HCT116 (cell line): ENCODE data around the gene ASGR1. TPM values are rescaled to one million over a fixed set of nuclear protein-coding genes. Genes with fewer than 3 reads are reported as not detected.

Source experiments
- ATAC-seq: fragments of 200-7000 bp; cut with Tn5 transposase; 2 replicates; pipeline ENCODE4 v1.9.1; 2020; ENCODE audit warnings: mild to moderate bottlenecking, moderate library complexity
- BruUV-seq: library from RNA; stranded (reverse); fragments of 400-500 nt; replicated peaks from 2 replicates; lab custom pipeline; 2021; lab: Mats Ljungman, UMichigan
- CTCF ChIA-PET: fragments of 300-600 bp; sonication (Branson Sonifier 250); formaldehyde crosslinking; loops from one replicate; lab custom pipeline; 2021; ENCODE audit warnings: antibody characterized with exemption; lab: Charles Lee
- POLR2A ChIA-PET: fragments of 300-600, 350-600 bp; sonication (Branson Sonifier 250); formaldehyde crosslinking; loops from one replicate; lab custom pipeline; 2021; ENCODE audit warnings: antibody characterized with exemption; lab: Charles Lee
- RAD21 ChIA-PET, 2 experiments: fragments of 300-600 bp; sonication (Branson Sonifier 250); formaldehyde crosslinking; loops; one replicate each; lab custom pipeline; 2023; ENCODE audit warnings: low total read pairs in 2 of 2; ENCODE audit not compliant: uncharacterized antibody in 2 of 2, unreplicated experiment in 2 of 2, low non-redundant PET in 1 of 2; lab: Charles Lee
- DNase-seq: peaks from one replicate; pipeline ENCODE4 v3.0.0-alpha.2; 2010; ENCODE audit warnings: low read depth, low spot score
- H2AFZ ChIP-seq: fragments of 200-600 bp; shearing (Covaris generic), sonication (generic); 2 replicates; pipeline ENCODE4 v1.6.1; 2017; ENCODE audit warnings: low read depth, mixed run types, mixed read lengths, antibody characterized with exemption, low read length; ENCODE audit not compliant: poor library complexity, severe bottlenecking
- H3K27ac ChIP-seq: 2 replicates; pipeline ENCODE4 v1.5.1; 2012; ENCODE audit warnings: low read depth, low read length
- H3K27me3 ChIP-seq: fragments of 200-600 bp; sonication (generic); 2 replicates; pipeline ENCODE4 v1.6.1; 2016; ENCODE audit warnings: mixed run types, low read length, mixed read lengths; ENCODE audit not compliant: insufficient read depth
- H3K36me3 ChIP-seq, 2 experiments: fragments of 200-500 bp in 1 of 2; fragments of 200-600 bp in 1 of 2; sonication (Bioruptor generic) in 1 of 2; sonication (generic) in 1 of 2; 2 replicates each; pipeline versions ENCODE4 v1.5.1 to v1.6.1; 2014 to 2016; ENCODE audit warnings: low read length in 2 of 2, inconsistent platforms in 1 of 2, mixed read lengths in 1 of 2, mixed run types in 1 of 2; ENCODE audit not compliant: insufficient read depth in 2 of 2, control insufficient read depth in 1 of 2
- H3K4me1 ChIP-seq, 2 experiments: fragments of 200-600 bp in 1 of 2; sonication (generic) in 1 of 2; 2 replicates each; pipeline versions ENCODE4 v1.5.1 to v1.6.1; 2012 to 2017; ENCODE audit warnings: low read length in 2 of 2, inconsistent platforms in 1 of 2, mild to moderate bottlenecking in 1 of 2, mixed read lengths in 1 of 2, mixed run types in 1 of 2, moderate library complexity in 1 of 2; ENCODE audit not compliant: insufficient read depth in 2 of 2, control insufficient read depth in 1 of 2
- H3K4me2 ChIP-seq: fragments of 200-600 bp; sonication (generic); 2 replicates; pipeline ENCODE4 v1.6.1; 2017; ENCODE audit warnings: mixed run types, low read length, mixed read lengths
- H3K4me3 ChIP-seq, 2 experiments: fragments of 200-600 bp in 1 of 2; sonication (generic) in 1 of 2; replicated peaks in 1 of 2; 2 replicates each; pipeline ENCODE4 v1.5.1; 2011 to 2016; ENCODE audit warnings: low read length in 2 of 2, control low read depth in 1 of 2, low read depth in 1 of 2, mild to moderate bottlenecking in 1 of 2, mixed read lengths in 1 of 2, mixed run types in 1 of 2
- H3K79me2 ChIP-seq: fragments of 200-600 bp; sonication (generic); 2 replicates; pipeline ENCODE4 v1.6.1; 2017; ENCODE audit warnings: mild to moderate bottlenecking, mixed run types, low read length, moderate library complexity, mixed read lengths; ENCODE audit not compliant: insufficient read depth
- H3K9ac ChIP-seq: fragments of 200-600 bp; sonication (generic); 2 replicates; pipeline ENCODE4 v1.6.1; 2016; ENCODE audit warnings: low read length, mixed read lengths
- H3K9me2 ChIP-seq: fragments of 200-600 bp; sonication (generic), shearing (Covaris generic); 2 replicates; pipeline ENCODE4 v1.6.1; 2017; ENCODE audit warnings: mixed run types, mild to moderate bottlenecking, moderate library complexity; ENCODE audit not compliant: insufficient read depth
- H3K9me3 ChIP-seq, 2 experiments: fragments of 200-500 bp in 1 of 2; fragments of 200-600 bp in 1 of 2; sonication (Bioruptor generic) in 1 of 2; sonication (generic) in 1 of 2; 2 replicates each; pipeline ENCODE4 v1.6.1; 2014 to 2017; ENCODE audit warnings: low read length in 2 of 2, mixed read lengths in 2 of 2, inconsistent platforms in 1 of 2, low read depth in 1 of 2, mild to moderate bottlenecking in 1 of 2, mixed run types in 1 of 2, moderate library complexity in 1 of 2; ENCODE audit not compliant: control insufficient read depth in 1 of 2, insufficient read depth in 1 of 2
- H4K20me1 ChIP-seq: fragments of 200-600 bp; sonication (generic), shearing (Covaris generic); 2 replicates; pipeline ENCODE4 v1.6.1; 2017; ENCODE audit warnings: mixed run types, mild to moderate bottlenecking, moderate library complexity; ENCODE audit not compliant: insufficient read depth
- CBX3 ChIP-seq: IDR thresholded peaks from 2 replicates; pipeline ENCODE4 v1.6.1; 2012; ENCODE audit warnings: low read depth
- CEBPB ChIP-seq: IDR thresholded peaks from 2 replicates; pipeline ENCODE4 v1.6.1; 2012; ENCODE audit warnings: low read depth
- CTCF ChIP-seq, 3 experiments: fragments of 200-600 bp in 1 of 3; sonication (generic) in 1 of 3; IDR thresholded peaks in 2 of 3; conservative IDR thresholded peaks in 1 of 3; 2 replicates each; pipeline ENCODE4 v1.5.1; 2012 to 2017; ENCODE audit warnings: low read depth in 2 of 3, low read length in 2 of 3, antibody characterized with exemption in 1 of 3, borderline replicate concordance in 1 of 3, control low read depth in 1 of 3, mild to moderate bottlenecking in 1 of 3, mixed read lengths in 1 of 3, mixed run types in 1 of 3, moderate library complexity in 1 of 3; ENCODE audit not compliant: insufficient read depth in 1 of 3
- EGR1 ChIP-seq: IDR thresholded peaks from 2 replicates; pipeline ENCODE4 v1.6.1; 2012; ENCODE audit warnings: low read depth
- EZH2 ChIP-seq: fragments of 200-600 bp; sonication (generic); IDR thresholded peaks from 2 replicates; pipeline ENCODE4 v1.6.1; 2017; ENCODE audit warnings: antibody characterized with exemption, mixed run types
- EZH2phosphoT487 ChIP-seq: fragments of 200-600 bp; IDR thresholded peaks from 2 replicates; pipeline ENCODE4 v1.6.1; 2018; ENCODE audit warnings: antibody characterized with exemption, borderline replicate concordance
- JUND ChIP-seq: IDR thresholded peaks from 2 replicates; pipeline ENCODE4 v1.6.1; 2012
- POLR2A ChIP-seq: IDR thresholded peaks from 2 replicates; pipeline ENCODE4 v1.7.0; 2011; ENCODE audit warnings: borderline replicate concordance; ENCODE audit not compliant: insufficient read depth, insufficient read length; ENCODE audit errors: extremely low read depth
- POLR2AphosphoS5 ChIP-seq: IDR thresholded peaks from 2 replicates; pipeline ENCODE4 v1.6.1; 2011; ENCODE audit warnings: mild to moderate bottlenecking, low read depth, low read length, moderate library complexity
- RAD21 ChIP-seq: IDR thresholded peaks from 2 replicates; pipeline ENCODE4 v1.6.1; 2012; ENCODE audit warnings: low read depth, mild to moderate bottlenecking
- SIN3A ChIP-seq: IDR thresholded peaks from 2 replicates; pipeline ENCODE4 v1.6.1; 2012; ENCODE audit warnings: low read depth
- SRF ChIP-seq: IDR thresholded peaks from 2 replicates; pipeline ENCODE4 v1.6.1; 2012; ENCODE audit warnings: low read depth
- ZBTB33 ChIP-seq: IDR thresholded peaks from 2 replicates; pipeline ENCODE4 v1.6.1; 2011; ENCODE audit warnings: mild to moderate bottlenecking, low read length, moderate library complexity; ENCODE audit not compliant: insufficient replicate concordance; ENCODE audit errors: extremely low read depth
- intact Hi-C: fragments of 100-400 bp; cut with micrococcal nuclease; formaldehyde crosslinking; loops from 2 replicates; pipeline ENCODE4 v1.10.0; 2022
- total RNA-seq: library from RNA; stranded (reverse); gene quantifications from one replicate; pipeline ENCODE4 v1.2.1, GENCODE V29; 2021; ENCODE audit not compliant: unreplicated experiment

The ASGR1 gene
- total RNA-seq, 1 experiment from 2014 or later: 1.2 TPM

GRCh38 chr17:7147772-7148171 lies 31.4 kb downstream of the ASGR1 start:
- Histone ChIP-seq H3K4me2 (no peak overlapping the region), H3K9me2 (no peaks in the 10 kb centered on the region), H3K27ac (no peak overlapping the region), H3K4me1 (no peaks in the 10 kb centered on the region), H3K9me3 (no peaks in the 10 kb centered on the region), H3K36me3 (no peaks in the 10 kb centered on the region), H2AFZ (no peak overlapping the region), H4K20me1 (no peaks in the 10 kb centered on the region), H3K4me3 (no peak overlapping the region), H3K79me2 (no peaks in the 10 kb centered on the region), H3K27me3 (no peaks in the 10 kb centered on the region), H3K9ac (no peak overlapping the region)
- ChIA-PET POLR2A (no interaction called here), CTCF (interaction anchor here (0.9 to 1.3 kb wide), 2 partner anchors 11 to 95 kb away, joined by 3 read pairs; no protein-coding TSS in a partner anchor), RAD21 (no interaction called here)
- TF ChIP-seq CTCF (IDR thresholded peaks at IDR 0.05 in 2 of 3, conservative IDR thresholded peaks at IDR 0.05 in 1 of 3; ENCODE audit: borderline replicate concordance in 1 of 3, insufficient read depth in 1 of 3, low read depth in 2 of 3, low read length in 2 of 3) (no peak), ZBTB33 (no peak), EGR1 (no peak), CEBPB (no peak), EZH2 (no peak), RAD21 (no peak), POLR2AphosphoS5 (no peak), POLR2A (no peak), JUND (no peak), SIN3A (no peak), SRF (no peak), CBX3 (no peak), EZH2phosphoT487 (no peak)
- no peak for DNase-seq
- ATAC-seq: peak; percentile 67
- intact Hi-C loops: no loop called here
- no TSS peak for BruUV-seq
